HepG2 (cell line): ENCODE results near the gene TOR2A. TPM values are rescaled to one million over a fixed set of nuclear protein-coding genes. Genes with fewer than 3 reads are reported as not detected.

ENCODE experiments used
- DNMT1 ChIP-seq: sonication (generic); formaldehyde crosslinking; IDR thresholded peaks from 2 replicates; pipeline ENCODE4 v1.5.1; 2020; ENCODE audit warnings: mild to moderate bottlenecking, missing genetic modification reagents
- DPF2 ChIP-seq: sonication (generic); formaldehyde crosslinking; IDR thresholded peaks from 2 replicates; pipeline ENCODE4 v1.4.0; 2020; ENCODE audit warnings: mild to moderate bottlenecking, low read depth, missing genetic modification reagents, borderline replicate concordance
- ESRRA ChIP-seq: sonication (generic); formaldehyde crosslinking; IDR thresholded peaks from 2 replicates; pipeline ENCODE4 v1.5.1; 2020; ENCODE audit warnings: mild to moderate bottlenecking, low read depth, missing genetic modification reagents
- HDAC2 ChIP-seq: sonication (generic); formaldehyde crosslinking; IDR thresholded peaks from 2 replicates; pipeline ENCODE4 v1.4.0; 2020; ENCODE audit warnings: missing genetic modification reagents
- KDM3A ChIP-seq: IDR thresholded peaks from 2 replicates; pipeline ENCODE4 v1.6.1; 2018; ENCODE audit warnings: low read depth, missing compliant biosample characterization
- NCOA5 ChIP-seq: sonication (generic); formaldehyde crosslinking; IDR thresholded peaks from 2 replicates; pipeline ENCODE4 v1.4.0; 2020; ENCODE audit warnings: missing genetic modification reagents
- NRL ChIP-seq: sonication (generic); formaldehyde crosslinking; IDR thresholded peaks from 2 replicates; pipeline ENCODE4 v1.5.0; 2020; ENCODE audit warnings: missing genetic modification reagents, mild to moderate bottlenecking, moderate library complexity, borderline replicate concordance
- RBFOX2 ChIP-seq: fragments of 200-400 bp; formaldehyde crosslinking; IDR thresholded peaks from 2 replicates; pipeline ENCODE4 v1.6.1; 2017; ENCODE audit warnings: low read depth, mild to moderate bottlenecking, low read length
- ZC3H13 ChIP-seq: sonication (generic); formaldehyde crosslinking; IDR thresholded peaks from 2 replicates; pipeline ENCODE4 v1.8.1; 2023; ENCODE audit warnings: mild to moderate bottlenecking, missing genetic modification reagents, moderate library complexity
- ZNF24 ChIP-seq: fragments of 450-650 bp; IDR thresholded peaks from 2 replicates; pipeline ENCODE4 v1.6.1; 2017; ENCODE audit warnings: antibody characterized with exemption, mild to moderate bottlenecking
- ZNF615 ChIP-seq: sonication (generic); formaldehyde crosslinking; IDR thresholded peaks from 2 replicates; pipeline ENCODE4 v1.5.0; 2020; ENCODE audit warnings: mild to moderate bottlenecking, missing genetic modification reagents, borderline replicate concordance
- ZNF75D ChIP-seq: sonication (generic); formaldehyde crosslinking; IDR thresholded peaks from 2 replicates; pipeline ENCODE4 v1.8.1; 2023; ENCODE audit warnings: missing genetic modification reagents, mild to moderate bottlenecking, borderline replicate concordance
- polyA plus RNA-seq, 8 experiments: library from polyadenylated mRNA; depleted of rRNA in 3 of 8; stranded (reverse) in 7 of 8; unstranded in 1 of 8; fragments of >200 nt; fragmentation: Illumina TruSeq in 4 of 8; extraction: Trizol in 4 of 8; gene quantifications; 2 replicates each; pipeline versions ENCODE4 v1.2.1 to v1.2.3, GENCODE V29; 2011 to 2016; ENCODE audit warnings: low read depth in 4 of 8, missing spikeins in 1 of 8, mixed read lengths in 1 of 8; ENCODE audit not compliant: insufficient read depth in 1 of 8
- total RNA-seq, 5 experiments: library from RNA; depleted of rRNA; stranded (reverse); fragments of >200 nt; fragmentation: Illumina TruSeq; extraction: Trizol; gene quantifications; 2 replicates each; pipeline ENCODE4 v1.2.3, GENCODE V29; 2016; ENCODE audit warnings: low read depth in 1 of 5
- TF ChIP-seq, protein P1 (sequence below): sonication (generic); formaldehyde crosslinking; IDR thresholded peaks from 2 replicates; pipeline ENCODE4 v1.8.1; 2023; ENCODE audit warnings: mild to moderate bottlenecking, missing genetic modification reagents
- TF ChIP-seq, protein P2 (sequence below): sonication (generic); formaldehyde crosslinking; IDR thresholded peaks from 2 replicates; pipeline ENCODE4 v1.5.1; 2020; ENCODE audit warnings: missing genetic modification reagents, mild to moderate bottlenecking, borderline replicate concordance
- TF ChIP-seq, protein P3 (sequence below): sonication (generic); formaldehyde crosslinking; IDR thresholded peaks from 2 replicates; pipeline ENCODE4 v1.9.0; 2021; ENCODE audit warnings: missing genetic modification reagents, borderline replicate concordance
- TF ChIP-seq, protein P4 (sequence below): sonication (generic); formaldehyde crosslinking; IDR thresholded peaks from 2 replicates; pipeline ENCODE4 v1.4.0; 2020; ENCODE audit warnings: missing genetic modification reagents

The TOR2A gene
- total and polyA plus RNA-seq, 2 of the 13 experiments (the other 11 are each of a cell fraction or from before 2014, with no cell fraction given) = 3.5 to 7.2 TPM

DNA sequence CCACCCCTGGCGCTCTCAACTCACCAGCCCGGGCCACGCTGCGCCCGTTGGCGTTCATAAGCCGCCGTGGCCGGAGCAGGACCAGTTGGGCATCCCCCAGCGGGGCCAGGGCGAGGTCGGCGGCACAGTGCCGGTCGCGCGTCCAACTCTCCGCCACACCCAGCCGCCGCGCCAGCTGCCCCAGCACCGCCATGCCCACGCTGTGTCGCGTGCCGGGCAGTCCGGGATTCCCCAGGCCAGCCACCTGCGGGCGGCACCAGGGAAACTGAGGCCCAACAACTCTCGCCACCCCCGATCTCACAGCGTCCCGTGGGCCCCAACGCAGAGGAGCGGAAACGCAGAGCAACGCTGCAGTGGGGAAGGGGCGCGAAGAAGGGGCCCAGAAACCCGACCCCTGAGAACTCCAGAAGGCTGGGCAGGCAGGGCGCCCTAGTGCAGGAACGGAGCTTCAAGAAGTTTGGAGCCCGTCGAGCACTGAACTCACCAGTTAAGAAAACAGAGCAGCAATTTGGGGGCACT, 20.1 kb downstream of the TOR2A start (continued):
- TF ChIP-seq, protein P1, sequence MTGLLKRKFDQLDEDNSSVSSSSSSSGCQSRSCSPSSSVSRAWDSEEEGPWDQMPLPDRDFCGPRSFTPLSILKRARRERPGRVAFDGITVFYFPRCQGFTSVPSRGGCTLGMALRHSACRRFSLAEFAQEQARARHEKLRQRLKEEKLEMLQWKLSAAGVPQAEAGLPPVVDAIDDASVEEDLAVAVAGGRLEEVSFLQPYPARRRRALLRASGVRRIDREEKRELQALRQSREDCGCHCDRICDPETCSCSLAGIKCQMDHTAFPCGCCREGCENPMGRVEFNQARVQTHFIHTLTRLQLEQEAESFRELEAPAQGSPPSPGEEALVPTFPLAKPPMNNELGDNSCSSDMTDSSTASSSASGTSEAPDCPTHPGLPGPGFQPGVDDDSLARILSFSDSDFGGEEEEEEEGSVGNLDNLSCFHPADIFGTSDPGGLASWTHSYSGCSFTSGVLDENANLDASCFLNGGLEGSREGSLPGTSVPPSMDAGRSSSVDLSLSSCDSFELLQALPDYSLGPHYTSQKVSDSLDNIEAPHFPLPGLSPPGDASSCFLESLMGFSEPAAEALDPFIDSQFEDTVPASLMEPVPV = no peak
- no peak for TF ChIP-seq KDM3A (CRISPR knock-in tag)
- TF ChIP-seq ZNF75D = 0 out of 2 replicates have a peak, but pooled peaks have one; percentile 64
- peak; percentile 6; the same call in 1 of the 2 replicates for TF ChIP-seq RBFOX2
- TF ChIP-seq, protein P2, sequence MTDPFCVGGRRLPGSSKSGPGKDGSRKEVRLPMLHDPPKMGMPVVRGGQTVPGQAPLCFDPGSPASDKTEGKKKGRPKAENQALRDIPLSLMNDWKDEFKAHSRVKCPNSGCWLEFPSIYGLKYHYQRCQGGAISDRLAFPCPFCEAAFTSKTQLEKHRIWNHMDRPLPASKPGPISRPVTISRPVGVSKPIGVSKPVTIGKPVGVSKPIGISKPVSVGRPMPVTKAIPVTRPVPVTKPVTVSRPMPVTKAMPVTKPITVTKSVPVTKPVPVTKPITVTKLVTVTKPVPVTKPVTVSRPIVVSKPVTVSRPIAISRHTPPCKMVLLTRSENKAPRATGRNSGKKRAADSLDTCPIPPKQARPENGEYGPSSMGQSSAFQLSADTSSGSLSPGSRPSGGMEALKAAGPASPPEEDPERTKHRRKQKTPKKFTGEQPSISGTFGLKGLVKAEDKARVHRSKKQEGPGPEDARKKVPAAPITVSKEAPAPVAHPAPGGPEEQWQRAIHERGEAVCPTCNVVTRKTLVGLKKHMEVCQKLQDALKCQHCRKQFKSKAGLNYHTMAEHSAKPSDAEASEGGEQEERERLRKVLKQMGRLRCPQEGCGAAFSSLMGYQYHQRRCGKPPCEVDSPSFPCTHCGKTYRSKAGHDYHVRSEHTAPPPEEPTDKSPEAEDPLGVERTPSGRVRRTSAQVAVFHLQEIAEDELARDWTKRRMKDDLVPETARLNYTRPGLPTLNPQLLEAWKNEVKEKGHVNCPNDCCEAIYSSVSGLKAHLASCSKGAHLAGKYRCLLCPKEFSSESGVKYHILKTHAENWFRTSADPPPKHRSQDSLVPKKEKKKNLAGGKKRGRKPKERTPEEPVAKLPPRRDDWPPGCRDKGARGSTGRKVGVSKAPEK (CRISPR knock-in tag) = no peak
- TF ChIP-seq ESRRA (CRISPR knock-in tag) = 0 out of 2 replicates have a peak, but pooled peaks have one; percentile 14
- TF ChIP-seq ZNF24 = no peak
- TF ChIP-seq NCOA5 (CRISPR knock-in tag) = no peak
- TF ChIP-seq ZC3H13 (CRISPR knock-in tag) = no peak
- 0 out of 2 replicates have a peak, but pooled peaks have one; percentile 5 for TF ChIP-seq NRL (CRISPR knock-in tag)
- no peak for TF ChIP-seq ZNF615 (CRISPR knock-in tag)
- TF ChIP-seq, protein P3, sequence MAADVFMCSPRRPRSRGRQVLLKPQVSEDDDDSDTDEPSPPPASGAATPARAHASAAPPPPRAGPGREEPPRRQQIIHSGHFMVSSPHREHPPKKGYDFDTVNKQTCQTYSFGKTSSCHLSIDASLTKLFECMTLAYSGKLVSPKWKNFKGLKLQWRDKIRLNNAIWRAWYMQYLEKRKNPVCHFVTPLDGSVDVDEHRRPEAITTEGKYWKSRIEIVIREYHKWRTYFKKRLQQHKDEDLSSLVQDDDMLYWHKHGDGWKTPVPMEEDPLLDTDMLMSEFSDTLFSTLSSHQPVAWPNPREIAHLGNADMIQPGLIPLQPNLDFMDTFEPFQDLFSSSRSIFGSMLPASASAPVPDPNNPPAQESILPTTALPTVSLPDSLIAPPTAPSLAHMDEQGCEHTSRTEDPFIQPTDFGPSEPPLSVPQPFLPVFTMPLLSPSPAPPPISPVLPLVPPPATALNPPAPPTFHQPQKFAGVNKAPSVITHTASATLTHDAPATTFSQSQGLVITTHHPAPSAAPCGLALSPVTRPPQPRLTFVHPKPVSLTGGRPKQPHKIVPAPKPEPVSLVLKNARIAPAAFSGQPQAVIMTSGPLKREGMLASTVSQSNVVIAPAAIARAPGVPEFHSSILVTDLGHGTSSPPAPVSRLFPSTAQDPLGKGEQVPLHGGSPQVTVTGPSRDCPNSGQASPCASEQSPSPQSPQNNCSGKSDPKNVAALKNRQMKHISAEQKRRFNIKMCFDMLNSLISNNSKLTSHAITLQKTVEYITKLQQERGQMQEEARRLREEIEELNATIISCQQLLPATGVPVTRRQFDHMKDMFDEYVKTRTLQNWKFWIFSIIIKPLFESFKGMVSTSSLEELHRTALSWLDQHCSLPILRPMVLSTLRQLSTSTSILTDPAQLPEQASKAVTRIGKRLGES (CRISPR knock-in tag) = no peak
- no peak for TF ChIP-seq HDAC2 (CRISPR knock-in tag)
- no peak for TF ChIP-seq DPF2 (CRISPR knock-in tag)
- TF ChIP-seq DNMT1 (CRISPR knock-in tag) = 0 out of 2 replicates have a peak, but pooled peaks have one; percentile 68
- TF ChIP-seq, protein P4, sequence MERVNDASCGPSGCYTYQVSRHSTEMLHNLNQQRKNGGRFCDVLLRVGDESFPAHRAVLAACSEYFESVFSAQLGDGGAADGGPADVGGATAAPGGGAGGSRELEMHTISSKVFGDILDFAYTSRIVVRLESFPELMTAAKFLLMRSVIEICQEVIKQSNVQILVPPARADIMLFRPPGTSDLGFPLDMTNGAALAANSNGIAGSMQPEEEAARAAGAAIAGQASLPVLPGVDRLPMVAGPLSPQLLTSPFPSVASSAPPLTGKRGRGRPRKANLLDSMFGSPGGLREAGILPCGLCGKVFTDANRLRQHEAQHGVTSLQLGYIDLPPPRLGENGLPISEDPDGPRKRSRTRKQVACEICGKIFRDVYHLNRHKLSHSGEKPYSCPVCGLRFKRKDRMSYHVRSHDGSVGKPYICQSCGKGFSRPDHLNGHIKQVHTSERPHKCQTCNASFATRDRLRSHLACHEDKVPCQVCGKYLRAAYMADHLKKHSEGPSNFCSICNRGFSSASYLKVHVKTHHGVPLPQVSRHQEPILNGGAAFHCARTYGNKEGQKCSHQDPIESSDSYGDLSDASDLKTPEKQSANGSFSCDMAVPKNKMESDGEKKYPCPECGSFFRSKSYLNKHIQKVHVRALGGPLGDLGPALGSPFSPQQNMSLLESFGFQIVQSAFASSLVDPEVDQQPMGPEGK (CRISPR knock-in tag) = no peak
